ENCODE data around the gene NUMBL. TPM values are rescaled to one million over a fixed set of nuclear protein-coding genes. Genes with fewer than 3 reads are reported as not detected.

NUMBL gene
- total and polyA plus RNA-seq, 2 experiments from 2014 or later: 15.7 to 32.1 TPM

GRCh38 chr19:40672038-40672437 lies 18.4 kb downstream of the NUMBL start:
- Histone ChIP-seq H4K20me1 (ENCODE audit: insufficient read depth, poor library complexity, severe bottlenecking) (no peaks in the 10 kb centered on the region), H3K79me2 (no peaks in the 10 kb centered on the region), H3K9me3 (ENCODE audit: low read depth) (no peaks in the 10 kb centered on the region), H3K4me2 (no peak overlapping the region), H3K9me2 (replicated peaks; ENCODE audit: insufficient read depth) (no peaks in the 10 kb centered on the region), H3K27me3 (no peaks in the 10 kb centered on the region), H3K4me1 (ENCODE audit: insufficient read depth) (no peaks in the 10 kb centered on the region), H3K27ac (no peak overlapping the region), H3K36me3 (replicated peaks; ENCODE audit: insufficient read depth, low read depth) (no peaks in the 10 kb centered on the region), H2AFZ (no peak overlapping the region), H3K4me3 (no peak overlapping the region)
- DNase-seq (ENCODE audit: low spot score): no peak
- 96% methylated on average over 2 of the region's 2 CpGs for WGBS (ENCODE audit: low lambda C conversion rate, missing lambda C conversion rate)
- TF ChIP-seq EZH2phosphoT487 (IDR thresholded peaks at IDR 0.05; ENCODE audit: low read depth, severe bottlenecking, unreplicated experiment): no peak
- TF ChIP-seq CTCF (IDR thresholded peaks at IDR 0.05; ENCODE audit: poor library complexity): no peak

GRCh38 chr19:40671404-40671803 lies 19.0 kb downstream of the NUMBL start:
- TF ChIP-seq EZH2phosphoT487 (IDR thresholded peaks at IDR 0.05; ENCODE audit: low read depth, severe bottlenecking, unreplicated experiment) (no peak), EZH2 (IDR thresholded peaks at IDR 0.05; ENCODE audit: borderline replicate concordance) (no peak), CTCF (IDR thresholded peaks at IDR 0.05; ENCODE audit: poor library complexity) (no peak)
- Histone ChIP-seq H3K79me2 (no peaks in the 10 kb centered on the region), H3K36me3 (replicated peaks; ENCODE audit: insufficient read depth, low read depth) (no peaks in the 10 kb centered on the region), H3K9me3 (ENCODE audit: low read depth) (no peaks in the 10 kb centered on the region), H3K27me3 (no peaks in the 10 kb centered on the region), H2AFZ (no peak overlapping the region), H3K27ac (no peak overlapping the region), H3K4me2 (no peak overlapping the region), H3K4me1 (ENCODE audit: insufficient read depth) (no peaks in the 10 kb centered on the region), H3K4me3 (no peak overlapping the region), H3K9me2 (replicated peaks; ENCODE audit: insufficient read depth) (no peaks in the 10 kb centered on the region), H4K20me1 (ENCODE audit: insufficient read depth, poor library complexity, severe bottlenecking) (no peaks in the 10 kb centered on the region)
- no peak for DNase-seq (ENCODE audit: low spot score)
- 96% methylated on average over 9 of the region's 9 CpGs for WGBS (ENCODE audit: low lambda C conversion rate, missing lambda C conversion rate)

- Histone ChIP-seq H3K4me3 (no peak overlapping the region), H3K27me3 (no peaks in the 10 kb centered on the region), H4K20me1 (ENCODE audit: insufficient read depth, poor library complexity, severe bottlenecking) (no peaks in the 10 kb centered on the region), H3K27ac (no peak overlapping the region), H3K4me1 (ENCODE audit: insufficient read depth) (no peaks in the 10 kb centered on the region), H2AFZ (no peak overlapping the region), H3K9me2 (replicated peaks; ENCODE audit: insufficient read depth) (no peaks in the 10 kb centered on the region), H3K9me3 (ENCODE audit: low read depth) (no peaks in the 10 kb centered on the region), H3K79me2 (no peaks in the 10 kb centered on the region), H3K4me2 (no peak overlapping the region), H3K36me3 (replicated peaks; ENCODE audit: insufficient read depth, low read depth) (no peaks in the 10 kb centered on the region)
- no peak for TF ChIP-seq EZH2phosphoT487 (IDR thresholded peaks at IDR 0.05; ENCODE audit: low read depth, severe bottlenecking, unreplicated experiment)
- no peak for TF ChIP-seq CTCF (IDR thresholded peaks at IDR 0.05; ENCODE audit: poor library complexity)
- no peak for TF ChIP-seq EZH2 (IDR thresholded peaks at IDR 0.05; ENCODE audit: borderline replicate concordance)
- DNase-seq (ENCODE audit: low spot score): no peak
- WGBS (ENCODE audit: low lambda C conversion rate, missing lambda C conversion rate): 96% methylated on average over 7 of the region's 7 CpGs
These were observed 21.3 kb downstream of the NUMBL start for GRCh38 chr19:40668991-40669614.
